K562 (cell line): ENCODE measurements around the gene HRH1. TPM values are rescaled to one million over a fixed set of nuclear protein-coding genes. Genes with fewer than 3 reads are reported as not detected.

Experiments
- ATAC-seq: fragments of 200-7000 bp; cut with Tn5 transposase; 3 replicates; pipeline ENCODE4 v1.9.1; 2020; ENCODE audit warnings: moderate library complexity
- BruUV-seq: library from RNA; stranded (reverse); fragments of 400-500 nt; replicated peaks from 2 replicates; lab custom pipeline; 2021; lab: Mats Ljungman, UMichigan
- CTCF ChIA-PET: fragments of 300-600 bp; formaldehyde crosslinking; extraction: SDS; loops from one replicate; lab custom pipeline; 2021; ENCODE audit warnings: low intra/inter-chr PET ratio; lab: Yijun Ruan, JAX
- POLR2A ChIA-PET: fragments of 300-600, 350-650 bp; sonication (Branson Sonifier 250); formaldehyde crosslinking; extraction: SDS; loops from one replicate; lab custom pipeline; 2021; ENCODE audit warnings: antibody characterized with exemption, inconsistent platforms; lab: Yijun Ruan, JAX
- DNase-seq, 4 experiments: peaks; one replicate each; pipeline versions ENCODE4 v3.0.0 to v3.0.0-alpha.2; 2011 to 2018; ENCODE audit warnings: low spot score in 3 of 4, mixed read lengths in 3 of 4; ENCODE audit errors: extremely low read depth in 1 of 4
- FAIRE-seq: peaks from 2 replicates; lab custom pipeline; 2011; peaks lifted over from hg19 to GRCh38; lab: Jason Lieb, UNC
- H2AFZ ChIP-seq: 2 replicates; pipeline ENCODE4 v1.6.0; 2011; ENCODE audit warnings: low read depth, low read length, control low read depth, inconsistent platforms
- H3K27ac ChIP-seq: fragments of 200-600 bp; 3 replicates; pipeline ENCODE4 v1.8.0; 2011; ENCODE audit warnings: low read depth, mild to moderate bottlenecking, control low read depth, inconsistent platforms, low read length, moderate library complexity, mixed read lengths; ENCODE audit errors: extremely low read depth
- H3K27me3 ChIP-seq, 2 experiments: fragments of 300-600 bp in 1 of 2; 2 replicates in 1 of 2; 3 replicates in 1 of 2; pipeline versions ENCODE4 v1.6.0 to v1.8.0; 2011; ENCODE audit warnings: inconsistent platforms in 2 of 2, low read length in 2 of 2, mild to moderate bottlenecking in 1 of 2, mixed read lengths in 1 of 2, moderate library complexity in 1 of 2; ENCODE audit not compliant: control insufficient read depth in 2 of 2, insufficient read depth in 2 of 2
- H3K36me3 ChIP-seq: fragments of 300-600 bp; 3 replicates; pipeline ENCODE4 v1.8.0; 2011; ENCODE audit warnings: mild to moderate bottlenecking, low read length, inconsistent platforms; ENCODE audit not compliant: control insufficient read depth, insufficient read depth
- H3K4me1 ChIP-seq, 2 experiments: fragments of 200-600 bp in 1 of 2; replicated peaks in 1 of 2; 2 replicates in 1 of 2; 3 replicates in 1 of 2; pipeline versions ENCODE4 v1.5.1 to v1.8.0; 2011; ENCODE audit warnings: inconsistent platforms in 2 of 2, low read length in 2 of 2, mild to moderate bottlenecking in 1 of 2, mixed read lengths in 1 of 2, moderate library complexity in 1 of 2; ENCODE audit not compliant: control insufficient read depth in 2 of 2, insufficient read depth in 2 of 2
- H3K4me2 ChIP-seq: 2 replicates; pipeline ENCODE4 v1.6.1; 2011; ENCODE audit warnings: low read length, control low read depth, inconsistent platforms, mixed read lengths; ENCODE audit not compliant: insufficient read depth
- H3K4me3 ChIP-seq: fragments of 200-600 bp; sonication (generic), shearing (Covaris generic); 2 replicates; pipeline ENCODE4 v1.5.1; 2016; ENCODE audit warnings: control low read depth, inconsistent platforms
- H3K79me2 ChIP-seq: fragments of 200-600 bp; 3 replicates; pipeline ENCODE4 v1.8.0; 2011; ENCODE audit warnings: low read length, inconsistent platforms; ENCODE audit not compliant: control insufficient read depth, insufficient read depth
- H3K9ac ChIP-seq, 2 experiments: 2 replicates each; pipeline versions ENCODE4 v1.6.0 to v1.6.1; 2011; ENCODE audit warnings: low read depth in 2 of 2, low read length in 2 of 2, control low read depth in 1 of 2, inconsistent platforms in 1 of 2, mild to moderate bottlenecking in 1 of 2, mixed read lengths in 1 of 2; ENCODE audit not compliant: insufficient read depth in 1 of 2
- H3K9me1 ChIP-seq: one replicate; pipeline ENCODE4 v1.6.0; 2011; ENCODE audit warnings: inconsistent platforms, mild to moderate bottlenecking, low read length, moderate library complexity; ENCODE audit not compliant: control insufficient read depth, insufficient read depth
- H3K9me3 ChIP-seq: replicated peaks from 2 replicates; pipeline ENCODE4 v1.5.1; 2011; ENCODE audit warnings: low read depth, low read length, inconsistent platforms; ENCODE audit not compliant: control insufficient read depth, insufficient read depth
- H4K20me1 ChIP-seq: replicated peaks from 2 replicates; pipeline ENCODE4 v1.6.1; 2011; ENCODE audit warnings: low read length, inconsistent platforms, mixed read lengths; ENCODE audit not compliant: control insufficient read depth, insufficient read depth
- ADNP ChIP-seq: fragments of 200-800 bp; sonication (Bioruptor generic); IDR thresholded peaks from 2 replicates; pipeline ENCODE4 v1.6.1; 2016; ENCODE audit warnings: missing genetic modification characterization, missing compliant biosample characterization
- CHD2 ChIP-seq: IDR thresholded peaks from 2 replicates; pipeline ENCODE4 v1.6.1; 2011; ENCODE audit warnings: low read depth, low read length
- CREM ChIP-seq: IDR thresholded peaks from 2 replicates; pipeline ENCODE4 v1.6.1; 2014; ENCODE audit warnings: antibody characterized with exemption, low read depth
- DEAF1 ChIP-seq: fragments of 450-650 bp; formaldehyde crosslinking; IDR thresholded peaks from 2 replicates; pipeline ENCODE4 v1.4.0; 2020; ENCODE audit warnings: mild to moderate bottlenecking, moderate library complexity
- GABPA ChIP-seq: fragments of 200-800 bp; sonication (Bioruptor generic); conservative IDR thresholded peaks from 2 replicates; pipeline ENCODE4 v1.6.1; 2016; ENCODE audit warnings: low read depth, missing genetic modification characterization, missing compliant biosample characterization
- HDAC1 ChIP-seq, 2 experiments: fragments of 450-650 bp; IDR thresholded peaks; 2 replicates each; pipeline ENCODE4 v1.6.1; 2016 to 2017; ENCODE audit warnings: inconsistent platforms in 1 of 2, mild to moderate bottlenecking in 1 of 2, moderate library complexity in 1 of 2
- HDAC8 ChIP-seq: fragments of 450-650 bp; IDR thresholded peaks from 2 replicates; pipeline ENCODE4 v1.6.1; 2016; ENCODE audit warnings: mild to moderate bottlenecking, missing genetic modification characterization, moderate library complexity, missing compliant biosample characterization
- HNRNPH1 ChIP-seq: fragments of 200-400 bp; formaldehyde crosslinking; optimal IDR thresholded peaks from 2 replicates; pipeline ENCODE3; 2017; ENCODE audit warnings: low read depth, mild to moderate bottlenecking, low read length, moderate library complexity
- SMAD2 ChIP-seq: fragments of 150-350 bp; IDR thresholded peaks from 2 replicates; pipeline ENCODE4 v1.6.1; 2014; ENCODE audit warnings: low read depth, mild to moderate bottlenecking, low read length
- TARDBP ChIP-seq: fragments of 450-650 bp; IDR thresholded peaks from 2 replicates; pipeline ENCODE4 v1.6.1; 2016
- TCF3 ChIP-seq: sonication (generic); formaldehyde crosslinking; IDR thresholded peaks from 2 replicates; pipeline ENCODE4 v1.4.0; 2020; ENCODE audit warnings: mild to moderate bottlenecking, missing genetic modification reagents
- ZC3H4 ChIP-seq: sonication (generic); formaldehyde crosslinking; IDR thresholded peaks from 2 replicates; pipeline ENCODE4 v1.9.0; 2021; ENCODE audit warnings: missing genetic modification reagents, borderline replicate concordance
- ZNF174 ChIP-seq: fragments of 250-450 bp; sonication (Bioruptor Pico); IDR thresholded peaks from 2 replicates; pipeline ENCODE4 v1.4.0; 2020; ENCODE audit warnings: mild to moderate bottlenecking
- ZNF239 ChIP-seq: fragments of 250-450 bp; sonication (Bioruptor Pico); IDR thresholded peaks from 2 replicates; pipeline ENCODE4 v1.4.0; 2020; ENCODE audit warnings: mild to moderate bottlenecking
- ZNF253 ChIP-seq: fragments of 250-450 bp; sonication (Bioruptor Pico); conservative IDR thresholded peaks from 2 replicates; pipeline ENCODE4 v1.6.1; 2021; ENCODE audit warnings: mild to moderate bottlenecking
- ZNF316 ChIP-seq: fragments of 450-650 bp; IDR thresholded peaks from 2 replicates; pipeline ENCODE4 v1.6.1; 2016
- ZNF324 ChIP-seq: fragments of 250-450 bp; sonication (Bioruptor Pico); IDR thresholded peaks from 2 replicates; pipeline ENCODE4 v1.4.0; 2020; ENCODE audit warnings: mild to moderate bottlenecking
- ZNF75A ChIP-seq: fragments of 450-650 bp; formaldehyde crosslinking; IDR thresholded peaks from 2 replicates; pipeline ENCODE4 v1.4.0; 2020; ENCODE audit warnings: mild to moderate bottlenecking
- ZNF785 ChIP-seq: fragments of 250-450 bp; sonication (Bioruptor Pico); IDR thresholded peaks from 2 replicates; pipeline ENCODE4 v1.4.0; 2020; ENCODE audit warnings: mild to moderate bottlenecking
- WGBS: fragments of 100-300 bp; shearing (Covaris generic); methylation state at CpG from one replicate; pipeline ENCODE4 v1.1.6; 2016; ENCODE audit warnings: low coverage, mixed read lengths; ENCODE audit not compliant: insufficient coverage; ENCODE audit errors: missing lambda C conversion rate; 5-methylcytosine and 5-hydroxymethylcytosine counted together
- in situ Hi-C: fragments of 300-500 bp; cut with MboI; formaldehyde crosslinking; loops from 4 replicates; pipeline ENCODE4 v1.15.0; 2018; ENCODE audit warnings: inconsistent platforms, mixed read lengths
- intact Hi-C: fragments of 100-400 bp; cut with micrococcal nuclease; formaldehyde crosslinking; loops from 2 replicates; pipeline ENCODE4 v1.14.2; 2022
- polyA plus RNA-seq, 8 experiments: library from polyadenylated mRNA; depleted of rRNA in 4 of 8; stranded (reverse) in 5 of 8; unstranded in 3 of 8; fragments of >200 nt; fragmentation: Nextera tagmentation in 2 of 8; fragmentation: Illumina TruSeq in 1 of 8; extraction: Ambion mirVana in 2 of 8; extraction: Trizol in 1 of 8; gene quantifications; 2 replicates each; pipeline versions ENCODE4 v1.2.1 to v1.2.3, GENCODE V29; 2011 to 2014; ENCODE audit warnings: inconsistent platforms in 1 of 8, missing spikeins in 1 of 8
- total RNA-seq, 7 experiments: library from RNA; depleted of rRNA in 6 of 7; stranded (reverse); fragments of >200 nt in 6 of 7; fragmentation: Illumina TruSeq in 2 of 7; extraction: Trizol in 2 of 7; gene quantifications; 2 replicates each; pipeline versions ENCODE4 v1.2.1 to v1.2.3, GENCODE V29; 2011 to 2021; ENCODE audit warnings: low replicate concordance in 1 of 7
- TF ChIP-seq, protein P1 (sequence below): fragments of 250-450 bp; sonication (Bioruptor Pico); IDR thresholded peaks from 2 replicates; pipeline ENCODE4 v1.9.0; 2021; ENCODE audit warnings: mild to moderate bottlenecking, inconsistent platforms

The HRH1 gene
- total and polyA plus RNA-seq, 9 of the 15 experiments (the other 6 are each of a cell fraction or from before 2014, with no cell fraction given) = 0.03 to 0.15 (median 0.06) TPM; not detected in 1

- H4K20me1 ChIP-seq = no peaks in the 10 kb centered on the region
- intact Hi-C loops = no loop called here
- ChIA-PET CTCF (no interaction called here), POLR2A (no interaction called here)
- peaks cover 0 to 3% of the 10 kb centered on the region in 2 experiments; a peak in 2 of 5 replicates for H3K27me3 ChIP-seq
- 2% methylated on average over 5 of the region's 5 CpGs for WGBS
- no TSS peak for BruUV-seq
- no peak for ATAC-seq
- H3K4me2 ChIP-seq = no peak overlapping the region
- H3K4me3 ChIP-seq = no peak overlapping the region
- no peak overlapping the region for H3K27ac ChIP-seq
- H3K4me1 ChIP-seq = no peaks in the 10 kb centered on the region; a peak in 1 of 5 replicates
- H3K79me2 ChIP-seq = no peaks in the 10 kb centered on the region
- TF ChIP-seq ZC3H4 (CRISPR knock-in tag) (no peak), GABPA (no peak), ZNF174 (CRISPR knock-in tag) (no peak), ZNF239 (CRISPR knock-in tag) (no peak), HDAC1 (IDR thresholded peaks at IDR 0.05) (no peak), ADNP (tag) (no peak), ZNF253 (no peak), ZNF75A (no peak), HDAC8 (tag) (no peak), DEAF1 (CRISPR knock-in tag) (no peak), TARDBP (no peak), HNRNPH1 (no peak), CHD2 (no peak), TCF3 (CRISPR knock-in tag) (no peak), ZNF324 (CRISPR knock-in tag) (no peak), ZNF316 (no peak), ZNF785 (CRISPR knock-in tag) (no peak), CREM (no peak), SMAD2 (no peak)
- TF ChIP-seq, protein P1, sequence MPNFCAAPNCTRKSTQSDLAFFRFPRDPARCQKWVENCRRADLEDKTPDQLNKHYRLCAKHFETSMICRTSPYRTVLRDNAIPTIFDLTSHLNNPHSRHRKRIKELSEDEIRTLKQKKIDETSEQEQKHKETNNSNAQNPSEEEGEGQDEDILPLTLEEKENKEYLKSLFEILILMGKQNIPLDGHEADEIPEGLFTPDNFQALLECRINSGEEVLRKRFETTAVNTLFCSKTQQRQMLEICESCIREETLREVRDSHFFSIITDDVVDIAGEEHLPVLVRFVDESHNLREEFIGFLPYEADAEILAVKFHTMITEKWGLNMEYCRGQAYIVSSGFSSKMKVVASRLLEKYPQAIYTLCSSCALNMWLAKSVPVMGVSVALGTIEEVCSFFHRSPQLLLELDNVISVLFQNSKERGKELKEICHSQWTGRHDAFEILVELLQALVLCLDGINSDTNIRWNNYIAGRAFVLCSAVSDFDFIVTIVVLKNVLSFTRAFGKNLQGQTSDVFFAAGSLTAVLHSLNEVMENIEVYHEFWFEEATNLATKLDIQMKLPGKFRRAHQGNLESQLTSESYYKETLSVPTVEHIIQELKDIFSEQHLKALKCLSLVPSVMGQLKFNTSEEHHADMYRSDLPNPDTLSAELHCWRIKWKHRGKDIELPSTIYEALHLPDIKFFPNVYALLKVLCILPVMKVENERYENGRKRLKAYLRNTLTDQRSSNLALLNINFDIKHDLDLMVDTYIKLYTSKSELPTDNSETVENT (CRISPR knock-in tag) = no peak
- TF ChIP-seq, all 486 proteins: peak for 0
- Histone ChIP-seq H2AFZ (no peak overlapping the region), H3K36me3 (no peaks in the 10 kb centered on the region), H3K9me1 (no peaks in the 10 kb centered on the region), H3K9me3 (no peaks in the 10 kb centered on the region), H3K9ac (no peak overlapping the region)
- FAIRE-seq (no peak), DNase-seq (no peak)
- in situ Hi-C loops = no loop called here
Observed at GRCh38 chr3:11143476-11143875, 10.8 kb upstream of the HRH1 start.
